Activated CD4-positive, alpha-beta T cell treated with anti-CD3 and anti-CD28 coated beads for 1 hour (primary cell): ENCODE results near the gene IRAK2.

Source experiments
- DNase-seq: peaks from one replicate; pipeline ENCODE4 v3.0.0-alpha.2; 2020

Gene IRAK2

GRCh38 chr3:10286596-10287295, 122.0 kb downstream of the IRAK2 start:
- DNase-seq, result no peak

GRCh38 chr3:10287936-10288574, 123.3 kb downstream of the IRAK2 start:
- DNase-seq, result no peak

- DNase-seq, result no peak
Observed at GRCh38 chr3:10288575-10288960, 123.8 kb downstream of the IRAK2 start.

- no peak for DNase-seq
Observed at GRCh38 chr3:10289077-10289476, 124.4 kb downstream of the IRAK2 start.

GRCh38 chr3:10289787-10290355, 125.2 kb downstream of the IRAK2 start:
- no peak for DNase-seq

GRCh38 chr3:10290481-10291176, 125.9 kb downstream of the IRAK2 start:
- DNase-seq, result no peak

- no peak for DNase-seq
Observed at GRCh38 chr3:10291641-10292040, 126.9 kb downstream of the IRAK2 start.

GRCh38 chr3:10292505-10293419, 128.0 kb downstream of the IRAK2 start, which contains the start of gene GHRL:
Gene GHRL (minus strand): TSS chr3:10292947. CDS start chr3:10290180, 2,767 bp downstream.
- DNase-seq, result no peak
